Hematopoietic multipotent progenitor cell treated with erythropoietin and hydrocortisone succinate and interleukin-3 and kit ligand, for 4 days (in vitro differentiated cells): Measurements from ENCODE around the gene HIP1R.
"Not testable (repeated sequence)": the region's sequence is repeated elsewhere in the genome, so short reads cannot be mapped to it uniquely, and the experiment has no call there.

ENCODE experiments used
- DNase-seq: peaks from one replicate; pipeline ENCODE4 v3.0.0-alpha.2; 2015

HIP1R gene

GRCh38 chr12:122878780-122879612, 43.7 kb downstream of the HIP1R start:
- no peak for DNase-seq

GRCh38 chr12:122880155-122880667, 45.0 kb downstream of the HIP1R start:
- no peak for DNase-seq

GRCh38 chr12:122880668-122881067, 45.4 kb downstream of the HIP1R start:
- peak; percentile 84 for DNase-seq

- DNase-seq, result peak; percentile 76
These were observed 47.8 kb downstream of the HIP1R start for GRCh38 chr12:122882908-122883558.

DNA sequence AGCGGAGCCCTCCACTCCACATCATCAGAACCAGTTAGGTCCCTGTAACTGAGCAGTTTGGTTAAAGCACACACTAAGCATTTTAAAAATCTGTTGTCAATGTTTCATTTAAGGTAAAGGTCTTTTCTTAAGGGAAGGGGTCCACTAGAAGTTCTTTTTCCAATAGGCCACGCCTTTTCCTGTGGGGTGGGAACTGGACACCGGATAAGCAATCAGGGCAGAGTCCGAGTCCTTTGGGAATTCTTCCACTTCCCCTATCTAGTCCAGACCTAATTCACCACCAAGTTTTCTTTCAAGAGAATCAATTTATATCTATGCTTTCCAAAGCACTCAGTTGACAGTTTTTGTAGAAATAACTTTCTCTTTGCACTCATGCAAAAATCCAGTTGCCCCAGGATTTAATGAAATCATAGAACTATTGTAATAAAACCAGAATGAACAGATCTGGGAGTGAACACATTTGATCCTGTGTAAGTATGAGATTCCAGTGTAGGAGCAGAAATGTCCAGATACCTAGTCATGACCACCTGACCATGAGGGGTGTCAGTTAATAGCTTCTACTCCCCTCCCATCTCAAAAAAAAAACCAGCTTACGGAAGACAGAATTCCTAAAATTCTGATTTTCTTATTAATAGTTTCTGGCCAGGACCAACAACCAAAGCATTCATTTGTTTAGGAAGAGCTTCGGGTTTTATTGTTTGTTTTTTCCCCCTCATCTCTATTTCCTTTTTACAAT, 49.0 kb downstream of the HIP1R start:
- no peak for DNase-seq

DNA sequence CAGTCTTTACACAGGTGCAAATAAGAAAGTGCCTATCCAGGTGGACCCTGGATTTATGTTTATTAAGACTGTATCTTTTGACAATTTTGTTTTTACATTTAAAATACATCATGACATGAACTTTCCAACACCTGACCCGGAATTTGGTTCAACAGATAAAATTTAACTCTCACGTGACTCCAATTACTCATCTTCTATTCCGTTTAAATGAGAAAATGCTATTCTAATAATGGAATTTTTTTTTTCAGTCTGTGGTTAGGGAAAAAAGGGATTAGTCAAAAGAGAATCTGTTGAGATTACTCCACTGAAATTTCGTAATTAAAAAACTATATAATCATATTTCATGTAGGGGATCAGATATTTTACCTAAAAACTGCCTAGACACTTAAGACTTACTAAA, 49.6 kb downstream of the HIP1R start:
- DNase-seq, result no peak

- DNase-seq, result no peak
These were observed 50.9 kb downstream of the HIP1R start for GRCh38 chr12:122886161-122886560.

DNA sequence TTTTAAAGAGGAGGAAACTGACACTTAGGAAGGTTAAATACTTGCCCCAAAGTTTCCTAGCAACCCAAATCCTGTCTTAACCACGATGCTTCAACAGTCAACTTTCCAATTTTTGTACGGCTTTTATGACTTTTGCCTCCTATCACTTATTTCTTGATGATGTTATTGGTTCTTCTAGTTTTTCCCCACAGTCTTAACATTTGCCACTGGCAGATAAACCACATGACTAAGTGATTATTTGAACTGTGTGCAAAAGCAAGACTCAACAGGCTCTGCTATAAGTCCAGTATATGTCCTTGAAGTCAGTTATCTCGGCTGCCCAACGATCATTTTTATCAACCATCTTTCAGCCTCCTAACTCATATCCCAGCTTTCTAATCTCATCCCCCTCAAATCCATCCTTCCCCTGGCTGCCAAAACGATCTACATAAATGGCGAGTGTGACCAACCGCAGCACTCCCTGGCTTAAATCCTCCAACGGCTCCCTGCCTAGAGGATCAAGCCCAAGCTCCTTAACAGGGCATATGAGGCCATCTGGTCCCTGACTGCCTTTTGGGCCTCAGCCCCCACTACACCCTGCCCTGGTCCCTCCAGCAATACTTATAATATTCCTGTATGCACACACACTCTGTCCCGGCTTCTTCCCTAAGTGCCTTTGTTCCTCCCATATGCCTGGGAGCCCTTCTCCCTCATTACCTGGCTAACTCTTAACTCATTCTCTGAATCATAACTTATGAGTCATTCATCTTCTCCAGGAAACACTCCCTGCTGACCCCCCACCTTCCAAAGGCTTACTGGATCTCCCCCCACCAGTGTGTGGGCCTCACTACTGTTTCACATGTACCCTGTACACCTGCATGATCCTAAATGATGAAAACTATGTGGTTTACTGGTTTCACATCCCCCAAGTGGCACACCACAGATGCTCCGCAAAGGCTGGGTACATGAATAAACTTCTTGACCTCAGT, 51.9 kb downstream of the HIP1R start:
- DNase-seq, result peak; percentile 90

- no peak for DNase-seq
These were observed 52.6 kb downstream of the HIP1R start for GRCh38 chr12:122887819-122888212.

DNA sequence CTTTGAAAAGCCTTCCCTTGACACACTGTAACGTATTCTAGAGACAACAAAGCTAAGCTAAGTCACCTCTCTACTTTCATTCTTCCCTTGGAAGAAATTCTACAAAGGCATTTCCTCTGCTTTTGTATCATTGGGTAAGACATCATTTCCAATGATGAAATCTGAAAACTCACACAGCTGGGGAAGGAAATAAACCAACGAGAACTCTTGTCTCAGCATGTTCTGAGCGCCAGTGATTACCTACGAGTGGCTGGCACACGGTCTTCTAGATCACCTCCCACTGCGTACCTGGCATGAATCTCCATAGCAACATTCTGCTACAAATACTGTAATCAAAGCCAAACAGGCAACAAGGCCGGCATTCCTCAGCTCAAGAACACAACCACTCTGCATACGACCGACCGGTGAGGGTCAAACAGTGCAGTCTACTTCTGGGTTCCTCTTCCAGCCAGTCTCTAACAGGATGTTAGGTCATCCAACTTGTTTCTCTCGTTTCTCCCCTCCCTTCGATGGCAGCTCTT, 53.0 kb downstream of the HIP1R start:
- peak; percentile 71 for DNase-seq

DNA sequence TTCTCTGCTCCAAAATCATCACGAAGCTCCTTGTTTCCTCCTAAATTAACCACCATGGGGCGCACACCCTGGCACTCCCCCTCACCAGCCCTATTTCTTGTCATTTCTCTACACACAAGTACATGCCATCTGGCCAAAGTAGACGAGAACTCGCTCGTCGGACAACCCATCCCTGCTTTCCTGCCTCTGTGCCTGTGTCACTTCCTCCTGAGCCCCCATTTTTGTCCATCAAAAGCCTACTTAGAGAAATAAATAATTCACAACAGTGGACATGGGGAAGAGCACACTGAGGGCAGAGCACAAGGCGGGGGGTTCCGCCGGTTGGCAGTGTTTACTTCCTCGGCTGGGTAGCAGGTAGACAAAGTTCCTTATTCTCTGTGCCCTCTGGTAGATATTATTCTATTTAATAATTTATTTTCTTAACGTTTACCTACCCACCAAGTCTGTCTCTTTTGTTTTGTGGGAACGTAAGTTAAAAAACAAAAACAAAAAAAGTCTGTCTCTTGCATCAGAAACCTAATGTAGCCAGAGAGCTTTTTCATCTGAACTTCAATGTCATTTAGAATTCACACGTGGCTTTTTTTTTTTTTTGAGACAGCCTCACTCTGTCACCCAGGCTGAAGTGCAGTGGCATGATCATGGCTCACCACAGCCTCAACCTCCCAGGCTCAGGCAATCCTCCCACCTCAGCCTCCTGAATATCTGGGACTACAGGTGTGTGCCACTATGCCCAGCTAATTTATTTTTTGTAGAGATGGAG, 54.7 kb downstream of the HIP1R start:
- DNase-seq, result peak; percentile 83

GRCh38 chr12:122891661-122892525, 56.6 kb downstream of the HIP1R start:
- DNase-seq, result peak; percentile 59

DNA sequence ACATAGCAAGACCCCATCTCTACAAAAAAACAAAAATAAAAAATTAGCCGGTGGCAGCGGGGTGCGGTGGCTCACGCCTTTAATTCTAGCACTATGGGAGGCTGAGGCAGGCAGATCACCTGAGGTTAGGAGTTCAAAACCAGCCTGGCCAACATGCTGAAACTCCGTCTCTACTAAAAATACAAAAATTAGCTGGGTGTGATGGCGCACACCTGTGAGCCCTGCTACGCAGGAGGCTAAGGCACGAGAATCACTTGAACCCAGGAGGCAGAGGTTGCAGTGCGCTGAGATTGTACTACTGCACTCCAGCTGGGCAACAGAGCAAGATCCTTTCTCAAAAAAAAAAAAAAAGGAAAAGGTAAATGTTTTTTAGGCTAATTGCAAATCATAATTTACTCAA, 57.5 kb downstream of the HIP1R start:
- DNase-seq, result not testable (repeated sequence)

DNA sequence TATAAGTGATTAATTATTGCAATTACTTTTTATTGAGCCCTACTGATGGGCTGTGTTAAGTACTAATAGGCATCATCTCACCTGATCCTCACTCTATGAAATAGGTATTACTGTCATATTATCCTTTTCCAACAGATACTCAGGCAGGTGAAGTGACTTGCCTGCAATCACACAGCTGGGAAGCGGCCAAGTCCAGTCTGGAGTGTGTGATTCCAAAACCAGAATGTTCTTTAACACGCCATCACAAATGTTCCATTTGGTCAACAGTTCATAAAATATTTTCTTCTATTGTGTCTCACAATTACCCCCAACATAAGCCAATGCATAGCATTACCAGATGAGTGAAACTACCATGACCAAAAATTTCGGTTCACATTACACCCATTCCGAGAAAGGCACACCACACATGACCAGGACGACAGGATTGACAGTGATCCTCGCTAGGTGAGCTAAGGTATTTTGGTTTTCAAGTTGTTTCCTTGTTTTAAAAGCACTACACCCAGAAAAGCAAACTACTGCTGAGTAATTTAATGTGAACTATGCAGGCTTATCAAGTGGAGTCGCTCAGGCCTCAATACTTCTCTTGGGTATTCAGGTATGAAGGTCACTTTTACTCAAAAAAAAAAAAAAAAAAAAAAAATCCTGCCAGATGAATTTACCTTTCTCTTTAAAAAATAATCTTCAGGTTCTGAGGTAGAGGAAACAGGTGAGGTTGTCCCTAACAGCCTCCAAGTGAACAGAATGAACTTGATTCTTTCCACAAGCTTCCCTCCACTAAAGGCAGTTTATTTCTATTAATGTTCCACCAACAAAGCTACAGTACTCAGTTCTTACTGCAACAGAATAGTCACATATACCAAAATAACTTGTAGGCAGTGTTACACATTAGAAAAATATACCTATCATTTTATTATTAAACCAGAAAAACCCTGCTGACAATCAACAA, 58.2 kb downstream of the HIP1R start:
- DNase-seq, result no peak

DNA sequence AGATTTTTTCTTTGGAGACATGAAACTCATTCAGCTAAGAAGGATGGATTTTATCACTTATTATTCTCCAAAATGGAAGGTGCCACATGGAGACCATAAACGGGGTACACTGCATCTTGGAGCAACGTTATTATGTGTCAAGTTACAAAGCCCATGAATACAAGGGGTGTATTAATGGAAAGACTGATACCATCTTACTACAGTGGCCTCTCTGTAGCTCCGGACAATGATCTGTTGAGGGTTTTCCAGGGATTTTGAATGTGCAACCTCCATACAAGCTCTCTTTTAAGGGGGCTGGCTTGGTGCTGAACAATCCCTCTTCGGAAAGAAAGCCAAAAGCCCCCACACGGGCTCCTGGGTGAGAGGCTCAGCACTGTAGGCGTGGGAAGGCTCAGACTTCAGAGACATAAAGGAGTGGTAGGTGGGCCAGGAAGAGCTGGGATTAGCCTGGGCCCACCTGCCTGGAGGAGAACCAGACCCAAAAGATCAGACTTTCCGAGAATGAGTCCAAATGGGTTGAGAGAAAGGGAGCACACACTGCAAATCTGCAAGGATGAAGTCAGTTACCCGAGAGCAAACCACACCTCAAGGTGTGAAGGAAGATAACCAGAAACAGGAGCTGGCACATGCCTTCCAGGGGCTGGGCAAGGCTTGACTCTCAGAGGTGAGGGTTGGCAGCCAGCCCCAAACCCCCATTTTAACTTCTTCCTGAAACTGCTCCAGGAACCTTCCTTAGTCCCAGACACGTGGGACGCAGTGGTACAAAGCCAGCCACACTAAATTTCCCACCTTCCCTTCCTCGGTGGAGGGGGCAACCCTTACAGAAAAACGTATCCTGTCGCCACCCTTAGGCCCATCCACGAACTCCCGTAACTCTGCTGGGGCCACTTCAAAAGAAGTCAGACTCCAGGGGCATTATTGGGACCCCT, 59.2 kb downstream of the HIP1R start:
- DNase-seq, result peak; percentile 93

DNA sequence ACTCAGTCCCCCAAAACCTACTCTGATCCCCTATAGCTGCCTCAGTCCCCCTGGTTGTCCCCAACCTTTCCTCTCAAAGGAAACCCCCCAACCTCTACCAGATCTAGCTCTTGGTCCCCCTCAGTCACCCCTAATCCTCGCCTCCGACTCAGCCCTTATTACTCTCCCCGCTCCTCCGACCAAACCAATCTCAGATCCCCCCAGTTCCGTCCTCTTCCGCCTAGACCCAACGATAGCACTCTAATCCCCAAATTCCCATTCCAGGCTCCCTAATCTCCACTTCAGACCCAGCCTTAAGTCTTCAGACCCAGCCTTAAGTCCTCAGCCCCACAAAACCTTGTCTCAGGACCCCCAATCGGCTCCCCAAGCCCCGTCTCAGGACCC, 60.1 kb downstream of the HIP1R start:
- peak; percentile 53 for DNase-seq

DNA sequence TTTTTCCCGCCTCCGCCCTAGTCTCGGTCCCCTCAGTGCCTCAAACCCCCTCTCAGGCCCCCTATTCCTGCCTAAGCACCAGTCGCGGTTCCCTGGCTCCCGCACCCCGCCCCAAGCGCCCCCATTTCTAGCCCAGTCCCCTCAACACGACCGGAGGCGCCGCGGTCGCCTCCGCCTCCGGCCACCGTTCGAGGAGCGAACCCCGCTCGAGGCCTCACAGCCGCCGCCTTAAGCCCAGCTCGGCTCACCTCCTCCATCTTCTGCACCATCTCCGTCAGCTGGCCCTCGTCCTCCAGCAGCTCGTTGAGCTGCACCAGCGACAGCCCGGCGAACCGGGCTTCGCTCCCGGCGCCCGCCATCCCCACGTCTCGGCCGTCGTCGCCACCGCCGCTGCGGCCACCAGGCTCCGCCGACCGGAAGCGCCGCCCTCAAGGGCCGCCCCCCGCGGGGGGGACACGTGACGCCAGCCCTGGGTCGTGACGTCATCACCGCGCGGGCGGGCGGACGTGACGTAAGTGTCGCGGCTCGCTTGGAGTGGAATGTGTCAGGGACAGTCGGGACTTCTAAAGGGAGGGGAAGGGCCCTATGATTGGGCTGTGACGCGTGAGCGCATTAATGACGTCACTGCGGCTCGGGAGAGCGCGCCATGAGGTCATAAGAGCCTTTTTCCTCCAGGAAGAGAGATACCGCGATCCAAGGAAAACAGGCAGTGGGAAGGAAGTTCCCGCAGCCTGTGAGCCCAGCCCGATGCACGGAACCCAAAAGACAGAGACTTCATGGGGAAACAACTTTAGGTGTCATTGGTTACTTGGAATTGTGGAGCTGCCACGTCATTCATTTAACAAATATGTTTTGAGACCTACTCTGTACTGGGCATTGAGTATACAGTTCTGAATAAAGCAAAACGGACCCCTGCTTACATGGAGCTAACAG, 60.7 kb downstream of the HIP1R start, which contains the start of gene VPS37B:
TSS of gene VPS37B (minus strand) at position 421 of the 933 bp plus-strand sequence. CDS start at position 359, 62 bp downstream.
- peak; percentile 91 for DNase-seq
